AG10803 (cell line): ENCODE measurements around the gene OS9.

Experiments
- DNase-seq: peaks from one replicate; pipeline ENCODE4 v3.0.0; 2010; ENCODE audit warnings: low read depth
- H3K4me3 ChIP-seq: 2 replicates; pipeline ENCODE4 v1.5.1; 2011; ENCODE audit warnings: mild to moderate bottlenecking, low read length, control low read depth
- CTCF ChIP-seq: conservative IDR thresholded peaks from 2 replicates; pipeline ENCODE4 v1.5.1; 2011; ENCODE audit warnings: mild to moderate bottlenecking, low read length, control low read depth, inconsistent platforms

The OS9 gene

GRCh38 chr12:57725851-57726150 is 31.9 kb downstream of the OS9 start:
- no peak for TF ChIP-seq CTCF

GRCh38 chr12:57726151-57726883 is 32.4 kb downstream of the OS9 start:
- TF ChIP-seq CTCF, result peak; percentile 81
- peak overlapping the region; percentile 98 for H3K4me3 ChIP-seq
- DNase-seq, result peak; percentile 86

More at GRCh38 chr12:57725851-57726150, 31.9 kb downstream of the OS9 start:
- H3K4me3 ChIP-seq, result peak overlapping the region; percentile 98
- no peak for DNase-seq

GRCh38 chr12:57726884-57727757 is 33.2 kb downstream of the OS9 start:
- DNase-seq, result no peak
- H3K4me3 ChIP-seq, result peak overlapping the region; percentile 98

GRCh38 chr12:57727758-57728395 is 33.9 kb downstream of the OS9 start:
- DNase-seq, result no peak
- TF ChIP-seq CTCF, result no peak
- H3K4me3 ChIP-seq, result no peak overlapping the region

More at GRCh38 chr12:57726884-57727757, 33.2 kb downstream of the OS9 start:
- peak; percentile 45 for TF ChIP-seq CTCF

- no peak for TF ChIP-seq CTCF
- no peak for DNase-seq
- no peak overlapping the region for H3K4me3 ChIP-seq
These were observed 35.5 kb downstream of the OS9 start for GRCh38 chr12:57729321-57729844.

- no peak for DNase-seq
- TF ChIP-seq CTCF, result no peak
- H3K4me3 ChIP-seq, result no peak overlapping the region
These were observed 36.6 kb downstream of the OS9 start for GRCh38 chr12:57730336-57731067.
